Sigmoid colon (tissue), 4 donors: Measurements from ENCODE around the gene GRIK5.

Experiments used
- EP300 ChIP-seq, 4 donors: sonication (generic); formaldehyde crosslinking; IDR thresholded peaks; one replicate each; pipeline ENCODE4 v1.6.1; 2017; ENCODE audit warnings: antibody characterized with exemption in 4 of 4
- POLR2A ChIP-seq, 2 donors: fragments of 450-650 bp; IDR thresholded peaks; one replicate each; pipeline ENCODE4 v1.6.1; 2016; ENCODE audit warnings: antibody characterized with exemption in 2 of 2, mild to moderate bottlenecking in 2 of 2, moderate library complexity in 2 of 2
- POLR2AphosphoS5 ChIP-seq, 4 donors: sonication (generic); formaldehyde crosslinking; IDR thresholded peaks; one replicate each; pipeline ENCODE4 v1.6.1; 2017; ENCODE audit warnings: antibody characterized with exemption in 4 of 4
- TF ChIP-seq, protein P1 (sequence below), 4 experiments: fragments of 450-650 bp in 3 of 4; fragments of 200-600 bp in 1 of 4; IDR thresholded peaks; one replicate each; pipeline ENCODE4 v1.5.1; 2016 to 2019; ENCODE audit warnings: antibody characterized with exemption in 4 of 4, mild to moderate bottlenecking in 3 of 4, moderate library complexity in 2 of 4

DNA sequence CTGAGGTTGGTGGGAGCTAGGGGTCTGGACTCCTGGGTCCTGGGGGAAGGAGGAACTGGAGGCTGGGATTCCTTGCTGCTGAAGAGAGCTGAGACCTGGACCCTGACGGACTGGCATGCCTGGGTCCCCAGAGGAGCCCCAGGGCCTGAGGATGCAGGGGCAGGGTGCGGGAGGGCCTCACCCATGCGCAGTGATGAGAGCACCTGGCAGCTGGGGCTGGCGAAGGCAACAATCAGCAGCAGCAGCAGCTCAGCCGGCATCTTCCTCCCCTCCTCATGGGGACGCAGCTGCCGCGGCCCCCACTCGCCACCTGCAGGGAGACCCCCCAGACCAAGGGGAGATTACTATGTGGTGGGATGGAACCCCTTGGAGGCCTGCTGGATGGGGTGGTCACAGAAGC is 4.5 kb downstream of the GRIK5 start:
- TF ChIP-seq, protein P1, sequence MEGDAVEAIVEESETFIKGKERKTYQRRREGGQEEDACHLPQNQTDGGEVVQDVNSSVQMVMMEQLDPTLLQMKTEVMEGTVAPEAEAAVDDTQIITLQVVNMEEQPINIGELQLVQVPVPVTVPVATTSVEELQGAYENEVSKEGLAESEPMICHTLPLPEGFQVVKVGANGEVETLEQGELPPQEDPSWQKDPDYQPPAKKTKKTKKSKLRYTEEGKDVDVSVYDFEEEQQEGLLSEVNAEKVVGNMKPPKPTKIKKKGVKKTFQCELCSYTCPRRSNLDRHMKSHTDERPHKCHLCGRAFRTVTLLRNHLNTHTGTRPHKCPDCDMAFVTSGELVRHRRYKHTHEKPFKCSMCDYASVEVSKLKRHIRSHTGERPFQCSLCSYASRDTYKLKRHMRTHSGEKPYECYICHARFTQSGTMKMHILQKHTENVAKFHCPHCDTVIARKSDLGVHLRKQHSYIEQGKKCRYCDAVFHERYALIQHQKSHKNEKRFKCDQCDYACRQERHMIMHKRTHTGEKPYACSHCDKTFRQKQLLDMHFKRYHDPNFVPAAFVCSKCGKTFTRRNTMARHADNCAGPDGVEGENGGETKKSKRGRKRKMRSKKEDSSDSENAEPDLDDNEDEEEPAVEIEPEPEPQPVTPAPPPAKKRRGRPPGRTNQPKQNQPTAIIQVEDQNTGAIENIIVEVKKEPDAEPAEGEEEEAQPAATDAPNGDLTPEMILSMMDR (IDR thresholded peaks at IDR 0.05) = no peak
- no peak for TF ChIP-seq POLR2A (IDR thresholded peaks at IDR 0.05)
- no peak for TF ChIP-seq EP300 (IDR thresholded peaks at IDR 0.05)
- no peak for TF ChIP-seq POLR2AphosphoS5 (IDR thresholded peaks at IDR 0.05)
